Breast epithelium (tissue), 4 donors: ENCODE data around the gene MBD1. TPM values are rescaled to one million over a fixed set of nuclear protein-coding genes. Genes with fewer than 3 reads are reported as not detected.

Experiments used
- DNase-seq, 2 donors: peaks; one replicate each; pipeline ENCODE4 v3.0.0-alpha.2; 2019; ENCODE audit warnings: low spot score in 2 of 2
- H3K27ac ChIP-seq, 2 donors: fragments of 200-600 bp; sonication (generic) in 1 of 2; one replicate each; pipeline ENCODE4 v1.5.1; 2016 to 2019; ENCODE audit warnings: mild to moderate bottlenecking in 1 of 2
- H3K27me3 ChIP-seq, 2 donors: fragments of 200-600 bp; sonication (generic) in 1 of 2; one replicate each; pipeline versions ENCODE4 v1.5.1 to v1.6.0; 2017 to 2019; ENCODE audit warnings: control low read depth in 1 of 2, mild to moderate bottlenecking in 1 of 2
- H3K36me3 ChIP-seq: fragments of 200-600 bp; one replicate; pipeline ENCODE4 v1.5.1; 2019
- H3K4me1 ChIP-seq, 2 donors: fragments of 200-600 bp; sonication (generic); one replicate each; pipeline ENCODE4 v1.5.1; 2016 to 2019; ENCODE audit warnings: control low read depth in 1 of 2
- H3K4me3 ChIP-seq, 3 donors: fragments of 200-600 bp; sonication (generic); 1 replicate in 2 of 3; 2 replicates in 1 of 3; pipeline ENCODE4 v1.5.1; 2016 to 2019; ENCODE audit warnings: mild to moderate bottlenecking in 3 of 3, moderate library complexity in 2 of 3
- H3K9me3 ChIP-seq, 2 donors: fragments of 200-600 bp; sonication (generic) in 1 of 2; one replicate each; pipeline ENCODE4 v1.5.1; 2016 to 2019; ENCODE audit warnings: control low read depth in 1 of 2
- POLR2A ChIP-seq: fragments of 450-650 bp; IDR thresholded peaks from one replicate; pipeline ENCODE4 v1.6.1; 2016; ENCODE audit warnings: antibody characterized with exemption, mild to moderate bottlenecking, moderate library complexity
- POLR2AphosphoS5 ChIP-seq, 3 donors: sonication (generic); formaldehyde crosslinking; IDR thresholded peaks; one replicate each; pipeline ENCODE4 v1.6.1; 2017; ENCODE audit warnings: antibody characterized with exemption in 3 of 3
- intact Hi-C: fragments of 100-400 bp; cut with DNase I; formaldehyde crosslinking; loops from one replicate; pipeline ENCODE4 v1.15.1; 2023; ENCODE audit warnings: low total_unique reads
- total RNA-seq, 3 donors: library from RNA; depleted of rRNA; stranded (reverse); fragments of >200 nt; gene quantifications; one replicate each; pipeline ENCODE4 v1.1.0, GENCODE V29; 2016
- TF ChIP-seq, protein P1 (sequence below), 3 donors: fragments of 450-650 bp; IDR thresholded peaks; one replicate each; pipeline ENCODE4 v1.5.1; 2016 to 2017; ENCODE audit warnings: antibody characterized with exemption in 3 of 3, mild to moderate bottlenecking in 3 of 3, moderate library complexity in 3 of 3

Gene MBD1
- total RNA-seq, 3 donors from 2014 or later: 51.2 to 82.3 (median 71.1) TPM

DNA sequence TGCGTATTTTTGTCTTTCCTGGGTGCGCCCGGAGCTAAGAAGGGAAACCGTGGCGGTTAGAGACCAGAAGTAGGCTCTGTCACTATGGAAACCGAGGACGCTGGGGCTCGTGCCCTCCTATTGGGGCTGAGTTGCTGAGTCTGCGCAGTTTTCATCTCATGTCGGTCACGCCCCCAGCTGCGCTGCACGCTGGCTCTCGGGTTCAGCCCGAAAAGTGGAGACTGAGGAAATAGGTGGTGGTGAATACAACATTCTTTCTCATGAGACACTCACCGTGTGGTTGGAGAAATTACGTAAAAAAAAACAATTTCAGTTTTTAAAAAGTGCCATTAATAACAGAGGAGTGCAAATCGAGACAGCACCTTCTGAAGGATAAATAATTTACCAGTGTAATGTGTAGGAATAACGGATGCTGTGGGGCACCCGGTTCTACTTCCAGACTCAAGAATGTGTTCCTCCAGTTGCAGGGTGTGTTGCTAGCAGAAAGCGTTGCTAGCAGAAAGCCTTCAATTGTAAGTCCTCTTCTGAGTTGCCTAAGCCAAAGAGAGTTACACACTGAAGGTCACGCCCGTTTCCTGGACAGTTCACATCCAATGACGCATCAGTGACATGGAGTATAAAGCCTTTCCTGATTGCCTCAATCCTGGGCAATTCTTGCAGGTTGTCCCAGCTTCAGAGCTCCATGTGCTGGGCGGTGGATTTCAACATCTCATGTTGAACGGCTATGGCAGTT lies 26.6 kb upstream of the MBD1 start:
- H3K9me3 ChIP-seq: no peaks in the 10 kb centered on the region
- peaks cover 0 to 1% of the 10 kb centered on the region in 2 donors for H3K27me3 ChIP-seq
- intact Hi-C loops: loop anchor here (5.0 kb wide), 1 partner anchor 524 kb away; no protein-coding TSS in a partner anchor
- peak; percentile 73 to 76 for DNase-seq
- no peaks in the 10 kb centered on the region for H3K36me3 ChIP-seq
- TF ChIP-seq, protein P1, sequence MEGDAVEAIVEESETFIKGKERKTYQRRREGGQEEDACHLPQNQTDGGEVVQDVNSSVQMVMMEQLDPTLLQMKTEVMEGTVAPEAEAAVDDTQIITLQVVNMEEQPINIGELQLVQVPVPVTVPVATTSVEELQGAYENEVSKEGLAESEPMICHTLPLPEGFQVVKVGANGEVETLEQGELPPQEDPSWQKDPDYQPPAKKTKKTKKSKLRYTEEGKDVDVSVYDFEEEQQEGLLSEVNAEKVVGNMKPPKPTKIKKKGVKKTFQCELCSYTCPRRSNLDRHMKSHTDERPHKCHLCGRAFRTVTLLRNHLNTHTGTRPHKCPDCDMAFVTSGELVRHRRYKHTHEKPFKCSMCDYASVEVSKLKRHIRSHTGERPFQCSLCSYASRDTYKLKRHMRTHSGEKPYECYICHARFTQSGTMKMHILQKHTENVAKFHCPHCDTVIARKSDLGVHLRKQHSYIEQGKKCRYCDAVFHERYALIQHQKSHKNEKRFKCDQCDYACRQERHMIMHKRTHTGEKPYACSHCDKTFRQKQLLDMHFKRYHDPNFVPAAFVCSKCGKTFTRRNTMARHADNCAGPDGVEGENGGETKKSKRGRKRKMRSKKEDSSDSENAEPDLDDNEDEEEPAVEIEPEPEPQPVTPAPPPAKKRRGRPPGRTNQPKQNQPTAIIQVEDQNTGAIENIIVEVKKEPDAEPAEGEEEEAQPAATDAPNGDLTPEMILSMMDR (IDR thresholded peaks at IDR 0.05): no peak
- TF ChIP-seq POLR2A (no peak), POLR2AphosphoS5 (IDR thresholded peaks at IDR 0.05) (peak in 1 of 3 donors; percentile 85)
- peak overlapping the region; percentile 11 to 64 for H3K27ac ChIP-seq
- peak overlapping the region; percentile 40 to 67 (median 57) for H3K4me3 ChIP-seq
- H3K4me1 ChIP-seq: no peaks in the 10 kb centered on the region

DNA sequence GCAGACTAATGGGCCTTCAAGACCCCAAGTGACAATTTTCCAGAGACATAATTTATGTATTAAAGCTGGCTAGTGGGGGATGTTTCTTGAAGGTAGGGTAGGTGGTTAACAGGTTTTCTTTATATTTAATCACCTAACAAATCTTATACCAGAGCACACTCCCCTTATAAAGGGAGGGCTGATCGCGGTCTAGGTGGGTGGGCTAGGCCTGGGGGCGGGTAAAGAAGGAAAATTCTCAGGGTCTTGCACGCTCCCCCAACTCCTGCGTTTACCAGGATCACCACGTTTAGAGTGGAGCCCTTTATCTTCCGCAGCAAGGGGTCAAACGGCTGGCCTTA lies 26.0 kb upstream of the MBD1 start:
- Histone ChIP-seq H3K4me1 (no peaks in the 10 kb centered on the region), H3K9me3 (no peaks in the 10 kb centered on the region), H3K4me3 (peak overlapping the region; percentile 40 to 67 (median 57)), H3K27ac (no peak overlapping the region), H3K36me3 (no peaks in the 10 kb centered on the region), H3K27me3 (peaks cover 0 to 7% of the 10 kb centered on the region in 2 donors)
- intact Hi-C loops: loop anchor here (5.0 kb wide), 1 partner anchor 525 kb away; no protein-coding TSS in a partner anchor
- TF ChIP-seq, protein P1 (IDR thresholded peaks at IDR 0.05): no peak
- TF ChIP-seq POLR2AphosphoS5 (IDR thresholded peaks at IDR 0.05) (no peak), POLR2A (no peak)
- DNase-seq: no peak

DNA sequence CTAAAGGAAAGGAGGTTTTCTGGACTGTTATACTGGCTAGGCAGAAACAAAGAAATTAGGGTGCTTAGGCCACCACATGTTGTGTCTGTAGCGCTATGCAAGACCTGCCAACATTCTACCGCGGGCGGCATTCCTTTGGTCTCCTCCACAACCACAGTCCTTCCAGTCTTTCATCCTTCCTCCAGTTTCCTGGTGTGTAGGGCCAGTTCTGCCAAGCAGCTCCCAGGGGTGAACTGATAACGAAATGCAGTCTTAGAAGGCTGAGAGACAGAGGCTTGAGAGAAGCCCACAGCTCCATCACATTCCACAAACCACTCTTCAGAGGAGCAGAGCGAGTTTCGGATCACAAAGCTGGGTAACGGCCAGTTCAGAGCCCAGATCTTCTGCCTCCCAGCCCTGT lies 25.6 kb upstream of the MBD1 start:
- H3K4me3 ChIP-seq: peak overlapping the region; percentile 40 to 67 (median 57)
- no peak for DNase-seq
- no peaks in the 10 kb centered on the region for H3K9me3 ChIP-seq
- no peak for TF ChIP-seq POLR2AphosphoS5 (IDR thresholded peaks at IDR 0.05)
- TF ChIP-seq, protein P1 (IDR thresholded peaks at IDR 0.05): no peak
- no peak for TF ChIP-seq POLR2A
- no peaks in the 10 kb centered on the region for H3K4me1 ChIP-seq
- no peak overlapping the region for H3K27ac ChIP-seq
- intact Hi-C loops: loop anchor here (5.0 kb wide), 1 partner anchor 525 kb away; no protein-coding TSS in a partner anchor
- peaks cover 0 to 7% of the 10 kb centered on the region in 2 donors for H3K27me3 ChIP-seq
- no peaks in the 10 kb centered on the region for H3K36me3 ChIP-seq

DNA sequence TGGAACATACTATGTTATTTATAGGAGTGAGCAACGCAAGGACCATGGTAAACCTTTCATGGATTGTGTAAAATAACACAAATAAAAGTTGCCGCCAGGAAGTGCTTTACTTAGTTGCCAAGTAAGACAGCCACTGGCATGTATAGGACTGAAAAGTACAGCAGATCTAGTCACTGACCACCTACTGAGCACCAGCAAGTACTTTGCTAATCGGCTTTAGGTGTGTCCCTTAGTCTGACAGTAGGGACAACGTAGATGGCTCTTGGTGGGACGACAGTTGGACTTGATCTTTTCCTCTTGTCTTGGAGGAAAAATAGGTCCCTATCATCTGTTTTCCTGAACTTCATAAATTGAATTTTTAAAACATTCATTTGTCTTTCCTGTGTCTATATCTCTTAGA lies 19.8 kb upstream of the MBD1 start:
- no peak overlapping the region for H3K4me3 ChIP-seq
- peaks cover 0 to 19% of the 10 kb centered on the region in 2 donors for H3K27me3 ChIP-seq
- no peak overlapping the region for H3K27ac ChIP-seq
- H3K9me3 ChIP-seq: no peaks in the 10 kb centered on the region
- DNase-seq: no peak
- no peak for TF ChIP-seq POLR2AphosphoS5 (IDR thresholded peaks at IDR 0.05)
- TF ChIP-seq, protein P1 (IDR thresholded peaks at IDR 0.05): no peak
- TF ChIP-seq POLR2A: no peak
- intact Hi-C loops: no loop called here
- H3K4me1 ChIP-seq: no peaks in the 10 kb centered on the region
- H3K36me3 ChIP-seq: no peaks in the 10 kb centered on the region

DNA sequence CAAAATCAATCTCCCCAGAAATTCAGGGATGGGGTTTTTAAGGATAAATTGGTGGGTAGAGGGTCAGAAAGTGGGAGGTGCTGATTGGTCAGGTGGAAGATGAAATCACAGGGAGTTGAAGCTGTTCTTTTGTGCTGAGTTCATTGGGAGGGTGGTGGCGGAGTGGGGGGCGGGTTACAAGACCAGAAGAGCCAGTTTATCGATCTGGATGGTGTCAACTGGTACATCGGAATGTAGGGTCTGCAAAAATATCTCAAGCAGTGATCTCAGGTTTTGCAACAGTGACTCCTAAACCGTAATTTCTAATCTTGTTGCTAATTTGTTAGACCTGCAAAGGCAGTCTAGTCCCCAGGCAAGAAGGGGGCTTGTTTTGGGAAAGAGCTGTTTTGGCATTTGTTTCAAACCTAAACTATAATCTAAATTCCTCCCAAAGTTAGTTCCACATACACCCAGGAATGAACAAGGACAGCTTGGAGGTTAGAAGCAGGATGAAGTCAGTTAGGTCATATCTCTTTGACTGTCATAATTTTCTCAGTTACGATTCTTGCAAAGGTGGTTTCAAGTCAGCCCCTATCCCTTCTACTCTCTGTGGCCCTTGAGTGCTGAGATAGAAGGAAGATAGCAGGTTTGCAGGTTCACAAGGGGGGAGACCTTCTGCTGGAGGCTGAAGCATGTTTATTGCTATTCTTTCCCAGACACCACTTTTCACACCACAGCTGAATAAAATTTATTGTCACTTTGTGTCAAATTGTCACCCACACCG lies 18.5 kb upstream of the MBD1 start:
- intact Hi-C loops: loop anchor here (5.0 kb wide), 1 partner anchor 1253 kb away; no protein-coding TSS in a partner anchor
- Histone ChIP-seq H3K4me1 (no peaks in the 10 kb centered on the region), H3K9me3 (no peaks in the 10 kb centered on the region), H3K27me3 (peaks cover 0 to 19% of the 10 kb centered on the region in 2 donors), H3K36me3 (no peaks in the 10 kb centered on the region), H3K27ac (no peak overlapping the region), H3K4me3 (no peak overlapping the region)
- DNase-seq: no peak
- TF ChIP-seq POLR2AphosphoS5 (IDR thresholded peaks at IDR 0.05) (no peak), POLR2A (no peak)
- TF ChIP-seq, protein P1 (IDR thresholded peaks at IDR 0.05): no peak
